GM23248 (cell line): ENCODE results near the gene SWAP70.

Experiments used
- EZH2 ChIP-seq: fragments of 200-600 bp; sonication (generic); IDR thresholded peaks from 2 replicates; pipeline ENCODE4 v1.6.1; 2018; ENCODE audit warnings: antibody characterized with exemption, mild to moderate bottlenecking; ENCODE audit not compliant: insufficient read depth, poor library complexity, severe bottlenecking
- EZH2phosphoT487 ChIP-seq: fragments of 200-600 bp; sonication (generic); IDR thresholded peaks from 2 replicates; pipeline ENCODE4 v1.6.1; 2018; ENCODE audit warnings: antibody characterized with exemption, moderate library complexity, mild to moderate bottlenecking, low read depth; ENCODE audit not compliant: insufficient read depth

- TF ChIP-seq EZH2 (no peak), EZH2phosphoT487 (no peak)
Observed at GRCh38 chr11:9796266-9796665, 132.4 kb downstream of the SWAP70 start.
